ENCODE results near the gene GALNTL6. TPM values are rescaled to one million over a fixed set of nuclear protein-coding genes. Genes with fewer than 3 reads are reported as not detected.

Gene GALNTL6
- total RNA-seq, 1 donor from 2014 or later: 2.1 TPM

GRCh38 chr4:172308078-172308477 lies 494.9 kb downstream of the GALNTL6 start:
- no peak overlapping the region for H3K9ac ChIP-seq (ENCODE audit: low read depth in 1 of 3, low read length in 3 of 3)
- H3K36me3 ChIP-seq (ENCODE audit: control insufficient read depth in 3 of 3, insufficient read depth in 3 of 3, low read length in 3 of 3): no peaks in the 10 kb centered on the region
- H3K27ac ChIP-seq (ENCODE audit: low read depth, low read length): no peak overlapping the region
- H3K27me3 ChIP-seq (ENCODE audit: control insufficient read depth in 3 of 3, insufficient read depth in 3 of 3, low read length in 3 of 3): no peaks in the 10 kb centered on the region
- no peaks in the 10 kb centered on the region for H3K4me1 ChIP-seq (ENCODE audit: control insufficient read depth in 3 of 3, insufficient read depth in 3 of 3, low read length in 3 of 3)
- no peak overlapping the region for H3K4me3 ChIP-seq (ENCODE audit: low read length in 3 of 3)
- no peaks in the 10 kb centered on the region for H3K9me3 ChIP-seq (ENCODE audit: control insufficient read depth in 3 of 3, low read length in 3 of 3)

GRCh38 chr4:172311682-172312081 lies 498.5 kb downstream of the GALNTL6 start:
- H3K4me3 ChIP-seq (ENCODE audit: low read length in 3 of 3): no peak overlapping the region
- H3K27me3 ChIP-seq (ENCODE audit: control insufficient read depth in 3 of 3, insufficient read depth in 3 of 3, low read length in 3 of 3): no peaks in the 10 kb centered on the region
- H3K9ac ChIP-seq (ENCODE audit: low read depth in 1 of 3, low read length in 3 of 3): no peak overlapping the region
- no peak overlapping the region for H3K27ac ChIP-seq (ENCODE audit: low read depth, low read length)
- H3K4me1 ChIP-seq (ENCODE audit: control insufficient read depth in 3 of 3, insufficient read depth in 3 of 3, low read length in 3 of 3): no peaks in the 10 kb centered on the region
- H3K9me3 ChIP-seq (ENCODE audit: control insufficient read depth in 3 of 3, low read length in 3 of 3): no peaks in the 10 kb centered on the region
- no peaks in the 10 kb centered on the region for H3K36me3 ChIP-seq (ENCODE audit: control insufficient read depth in 3 of 3, insufficient read depth in 3 of 3, low read length in 3 of 3)

DNA sequence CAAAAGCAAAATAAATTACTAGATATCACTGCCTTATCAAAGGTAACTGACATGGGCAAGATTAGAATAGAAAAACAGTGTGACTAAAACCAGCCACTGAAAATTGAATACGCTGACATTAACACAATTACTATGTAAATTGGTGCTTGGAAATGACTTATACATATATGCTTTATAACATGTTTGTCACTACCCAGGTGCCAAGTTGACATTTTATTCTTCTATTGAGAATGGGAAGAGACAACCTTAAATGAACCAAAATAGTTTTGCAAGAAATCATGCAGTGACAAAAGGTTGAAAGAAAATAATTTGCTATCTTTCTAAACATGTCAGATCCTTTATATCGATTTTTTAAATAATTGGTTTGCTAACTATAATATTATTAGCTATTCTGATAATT lies 510.1 kb downstream of the GALNTL6 start:
- Histone ChIP-seq H3K27ac (ENCODE audit: low read depth, low read length) (no peak overlapping the region), H3K27me3 (ENCODE audit: control insufficient read depth in 3 of 3, insufficient read depth in 3 of 3, low read length in 3 of 3) (no peaks in the 10 kb centered on the region), H3K36me3 (ENCODE audit: control insufficient read depth in 3 of 3, insufficient read depth in 3 of 3, low read length in 3 of 3) (no peaks in the 10 kb centered on the region), H3K9me3 (ENCODE audit: control insufficient read depth in 3 of 3, low read length in 3 of 3) (no peaks in the 10 kb centered on the region), H3K9ac (ENCODE audit: low read depth in 1 of 3, low read length in 3 of 3) (no peak overlapping the region), H3K4me3 (ENCODE audit: low read length in 3 of 3) (no peak overlapping the region), H3K4me1 (ENCODE audit: control insufficient read depth in 3 of 3, insufficient read depth in 3 of 3, low read length in 3 of 3) (no peaks in the 10 kb centered on the region)

DNA sequence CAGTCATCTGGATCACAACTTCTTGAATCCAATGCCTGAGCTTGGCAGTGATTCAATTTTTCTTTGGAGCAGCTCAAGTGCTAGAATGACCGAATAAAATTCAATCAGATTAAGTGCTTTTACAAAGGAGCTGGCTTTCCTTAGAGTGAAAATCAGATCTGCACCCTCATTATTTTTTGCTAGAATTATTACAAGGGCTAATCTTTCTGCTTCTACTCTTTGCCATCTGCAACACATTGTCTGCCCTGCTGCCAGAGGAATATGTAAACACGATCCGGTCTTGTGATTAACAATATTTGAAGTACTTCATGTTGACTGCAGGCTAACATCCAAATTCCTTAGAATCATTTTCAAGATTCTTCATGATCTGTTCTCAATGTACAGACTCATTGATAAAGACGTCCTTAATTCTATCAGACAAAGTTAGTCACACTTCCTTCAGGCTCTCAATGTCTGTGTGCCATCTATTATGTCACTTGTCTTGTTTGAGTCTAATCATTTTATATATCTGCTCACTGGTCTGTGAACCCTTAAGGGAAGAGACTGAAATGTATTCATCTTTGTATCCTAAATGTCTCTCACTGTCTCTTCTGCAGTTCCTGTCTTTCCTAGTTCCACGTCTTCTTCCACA lies 531.2 kb downstream of the GALNTL6 start:
- no peak overlapping the region for H3K9ac ChIP-seq (ENCODE audit: low read depth in 1 of 3, low read length in 3 of 3)
- H3K4me3 ChIP-seq (ENCODE audit: low read length in 3 of 3): no peak overlapping the region
- H3K27ac ChIP-seq (ENCODE audit: low read depth, low read length): no peak overlapping the region
- no peaks in the 10 kb centered on the region for H3K9me3 ChIP-seq (ENCODE audit: control insufficient read depth in 3 of 3, low read length in 3 of 3)
- no peaks in the 10 kb centered on the region for H3K4me1 ChIP-seq (ENCODE audit: control insufficient read depth in 3 of 3, insufficient read depth in 3 of 3, low read length in 3 of 3)
- no peaks in the 10 kb centered on the region for H3K27me3 ChIP-seq (ENCODE audit: control insufficient read depth in 3 of 3, insufficient read depth in 3 of 3, low read length in 3 of 3)
- H3K36me3 ChIP-seq (ENCODE audit: control insufficient read depth in 3 of 3, insufficient read depth in 3 of 3, low read length in 3 of 3): no peaks in the 10 kb centered on the region

GRCh38 chr4:172348426-172348825 lies 535.2 kb downstream of the GALNTL6 start:
- H3K36me3 ChIP-seq (ENCODE audit: control insufficient read depth in 3 of 3, insufficient read depth in 3 of 3, low read length in 3 of 3): no peaks in the 10 kb centered on the region
- H3K9ac ChIP-seq (ENCODE audit: low read depth in 1 of 3, low read length in 3 of 3): no peak overlapping the region
- H3K27ac ChIP-seq (ENCODE audit: low read depth, low read length): no peak overlapping the region
- no peaks in the 10 kb centered on the region for H3K9me3 ChIP-seq (ENCODE audit: control insufficient read depth in 3 of 3, low read length in 3 of 3)
- H3K4me3 ChIP-seq (ENCODE audit: low read length in 3 of 3): no peak overlapping the region
- no peaks in the 10 kb centered on the region for H3K4me1 ChIP-seq (ENCODE audit: control insufficient read depth in 3 of 3, insufficient read depth in 3 of 3, low read length in 3 of 3)
- no peaks in the 10 kb centered on the region for H3K27me3 ChIP-seq (ENCODE audit: control insufficient read depth in 3 of 3, insufficient read depth in 3 of 3, low read length in 3 of 3)

- Histone ChIP-seq H3K36me3 (ENCODE audit: control insufficient read depth in 3 of 3, insufficient read depth in 3 of 3, low read length in 3 of 3) (no peaks in the 10 kb centered on the region), H3K27me3 (ENCODE audit: control insufficient read depth in 3 of 3, insufficient read depth in 3 of 3, low read length in 3 of 3) (no peaks in the 10 kb centered on the region), H3K4me1 (ENCODE audit: control insufficient read depth in 3 of 3, insufficient read depth in 3 of 3, low read length in 3 of 3) (no peaks in the 10 kb centered on the region), H3K9ac (ENCODE audit: low read depth in 1 of 3, low read length in 3 of 3) (no peak overlapping the region), H3K27ac (ENCODE audit: low read depth, low read length) (no peak overlapping the region), H3K4me3 (ENCODE audit: low read length in 3 of 3) (no peak overlapping the region), H3K9me3 (ENCODE audit: control insufficient read depth in 3 of 3, low read length in 3 of 3) (no peaks in the 10 kb centered on the region)
Measured at GRCh38 chr4:172352356-172352755, 539.2 kb downstream of the GALNTL6 start.

DNA sequence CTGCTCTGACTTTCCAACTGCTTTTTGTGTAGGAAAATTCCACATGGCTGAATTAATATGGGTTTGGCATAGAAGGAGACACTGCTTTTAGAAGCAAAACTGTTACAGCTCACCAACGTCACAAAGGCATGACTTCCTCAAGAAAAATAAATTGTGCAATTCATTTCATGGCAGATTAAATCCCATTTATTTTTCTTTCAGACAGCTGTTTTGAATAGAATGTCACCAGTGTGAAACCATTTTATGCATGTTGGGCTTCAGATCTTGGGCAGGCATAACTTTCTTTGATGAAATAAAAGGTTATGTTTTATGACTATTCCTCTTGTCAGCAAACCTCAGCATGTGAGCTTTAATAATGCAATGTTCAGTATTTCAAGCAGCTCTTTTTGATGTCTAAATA lies 542.8 kb downstream of the GALNTL6 start:
- Histone ChIP-seq H3K9me3 (ENCODE audit: control insufficient read depth in 3 of 3, low read length in 3 of 3) (no peaks in the 10 kb centered on the region), H3K4me1 (ENCODE audit: control insufficient read depth in 3 of 3, insufficient read depth in 3 of 3, low read length in 3 of 3) (no peaks in the 10 kb centered on the region), H3K4me3 (ENCODE audit: low read length in 3 of 3) (no peak overlapping the region), H3K27me3 (ENCODE audit: control insufficient read depth in 3 of 3, insufficient read depth in 3 of 3, low read length in 3 of 3) (no peaks in the 10 kb centered on the region), H3K9ac (ENCODE audit: low read depth in 1 of 3, low read length in 3 of 3) (no peak overlapping the region), H3K27ac (ENCODE audit: low read depth, low read length) (no peak overlapping the region), H3K36me3 (ENCODE audit: control insufficient read depth in 3 of 3, insufficient read depth in 3 of 3, low read length in 3 of 3) (no peaks in the 10 kb centered on the region)

DNA sequence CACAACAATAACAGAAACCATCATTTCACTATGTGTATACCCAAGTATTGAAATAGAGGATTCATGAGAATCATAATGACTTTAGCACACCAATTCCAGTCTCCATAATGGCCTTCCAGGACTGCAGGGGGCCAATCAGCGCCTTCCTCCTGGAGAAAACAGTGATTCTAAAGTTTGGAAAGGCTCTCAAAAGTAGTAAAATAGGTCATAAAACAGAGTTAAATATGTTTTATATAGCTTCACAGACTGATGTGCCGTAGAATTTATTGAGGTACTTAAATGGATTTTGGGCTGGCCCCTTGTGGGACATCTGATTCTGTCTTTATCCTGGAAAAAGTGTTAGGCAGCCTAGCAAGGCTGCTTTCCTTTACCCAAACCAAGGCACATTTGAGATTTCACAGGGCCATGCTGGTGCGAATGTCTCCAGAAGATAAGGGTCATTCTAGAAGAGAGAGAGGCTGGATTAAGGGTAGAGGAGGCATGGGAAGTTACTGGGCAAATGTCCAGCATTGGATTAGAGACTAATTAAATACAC lies 543.9 kb downstream of the GALNTL6 start:
- Histone ChIP-seq H3K36me3 (ENCODE audit: control insufficient read depth in 3 of 3, insufficient read depth in 3 of 3, low read length in 3 of 3) (no peaks in the 10 kb centered on the region), H3K9ac (ENCODE audit: low read depth in 1 of 3, low read length in 3 of 3) (no peak overlapping the region), H3K4me1 (ENCODE audit: control insufficient read depth in 3 of 3, insufficient read depth in 3 of 3, low read length in 3 of 3) (no peaks in the 10 kb centered on the region), H3K4me3 (ENCODE audit: low read length in 3 of 3) (no peak overlapping the region), H3K27me3 (ENCODE audit: control insufficient read depth in 3 of 3, insufficient read depth in 3 of 3, low read length in 3 of 3) (no peaks in the 10 kb centered on the region), H3K27ac (ENCODE audit: low read depth, low read length) (no peak overlapping the region), H3K9me3 (ENCODE audit: control insufficient read depth in 3 of 3, low read length in 3 of 3) (no peaks in the 10 kb centered on the region)

- no peaks in the 10 kb centered on the region for H3K4me1 ChIP-seq (ENCODE audit: control insufficient read depth in 3 of 3, insufficient read depth in 3 of 3, low read length in 3 of 3)
- no peaks in the 10 kb centered on the region for H3K27me3 ChIP-seq (ENCODE audit: control insufficient read depth in 3 of 3, insufficient read depth in 3 of 3, low read length in 3 of 3)
- H3K27ac ChIP-seq (ENCODE audit: low read depth, low read length): no peak overlapping the region
- H3K36me3 ChIP-seq (ENCODE audit: control insufficient read depth in 3 of 3, insufficient read depth in 3 of 3, low read length in 3 of 3): no peaks in the 10 kb centered on the region
- H3K9ac ChIP-seq (ENCODE audit: low read depth in 1 of 3, low read length in 3 of 3): no peak overlapping the region
- no peaks in the 10 kb centered on the region for H3K9me3 ChIP-seq (ENCODE audit: control insufficient read depth in 3 of 3, low read length in 3 of 3)
- H3K4me3 ChIP-seq (ENCODE audit: low read length in 3 of 3): no peak overlapping the region
Measured at GRCh38 chr4:172362569-172362968, 549.4 kb downstream of the GALNTL6 start.

DNA sequence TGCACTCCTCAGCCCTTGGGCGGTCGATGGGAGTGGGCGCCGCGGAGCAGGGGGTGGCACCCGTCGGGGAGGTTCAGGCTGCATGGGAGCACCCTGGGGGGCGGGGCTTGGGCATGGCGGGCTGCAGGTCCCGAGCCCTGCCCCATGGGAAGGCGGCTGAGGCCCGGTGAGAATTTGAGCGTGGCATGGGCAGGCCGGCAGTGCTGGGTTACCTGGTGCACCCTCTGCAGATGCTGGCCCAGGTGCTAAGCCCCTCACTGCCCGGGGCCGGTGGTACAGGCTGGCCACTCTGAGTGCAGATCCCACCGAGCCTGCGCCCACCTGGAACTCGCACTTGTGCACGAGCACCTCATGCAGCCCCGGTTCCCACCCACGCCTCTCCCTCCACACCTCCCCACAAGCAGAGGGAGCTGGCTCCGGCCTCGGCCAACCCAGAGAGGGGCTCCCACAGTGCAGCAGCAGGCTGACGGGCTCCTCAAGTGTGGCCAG lies 556.3 kb downstream of the GALNTL6 start:
- Histone ChIP-seq H3K27me3 (ENCODE audit: control insufficient read depth in 3 of 3, insufficient read depth in 3 of 3, low read length in 3 of 3) (no peaks in the 10 kb centered on the region), H3K4me3 (ENCODE audit: low read length in 3 of 3) (no peak overlapping the region), H3K9ac (ENCODE audit: low read depth in 1 of 3, low read length in 3 of 3) (no peak overlapping the region), H3K9me3 (ENCODE audit: control insufficient read depth in 3 of 3, low read length in 3 of 3) (no peaks in the 10 kb centered on the region), H3K27ac (ENCODE audit: low read depth, low read length) (no peak overlapping the region), H3K4me1 (ENCODE audit: control insufficient read depth in 3 of 3, insufficient read depth in 3 of 3, low read length in 3 of 3) (no peaks in the 10 kb centered on the region), H3K36me3 (ENCODE audit: control insufficient read depth in 3 of 3, insufficient read depth in 3 of 3, low read length in 3 of 3) (no peaks in the 10 kb centered on the region)

Data from skeletal muscle tissue (tissue), 4 donors.